Right cardiac atrium (tissue), 5 donors: ENCODE data around the gene POU3F1. TPM values are rescaled to one million over a fixed set of nuclear protein-coding genes. Genes with fewer than 3 reads are reported as not detected.

Experiments
- ATAC-seq, 2 donors: fragments of 200-7000 bp; cut with Tn5 transposase; one replicate each; pipeline versions ENCODE4 v1.8.0 to v1.9.1; 2020; ENCODE audit warnings: moderate library complexity in 2 of 2, mild to moderate bottlenecking in 1 of 2
- DNase-seq, 3 donors: peaks; one replicate each; pipeline ENCODE4 v3.0.0-alpha.2; 2020
- H3K27ac ChIP-seq: one replicate; pipeline ENCODE4 v1.5.1; 2013; ENCODE audit warnings: mild to moderate bottlenecking, low read length, control low read depth, moderate library complexity
- H3K27me3 ChIP-seq: one replicate; pipeline ENCODE4 v1.6.1; 2013; ENCODE audit not compliant: control insufficient read depth, insufficient read depth
- H3K4me1 ChIP-seq: one replicate; pipeline ENCODE4 v1.6.1; 2013; ENCODE audit warnings: low read length; ENCODE audit not compliant: control insufficient read depth, insufficient read depth
- H3K4me3 ChIP-seq: one replicate; pipeline ENCODE4 v1.5.1; 2013; ENCODE audit warnings: low read length, control low read depth
- H3K9me3 ChIP-seq: one replicate; pipeline ENCODE4 v1.6.1; 2013; ENCODE audit warnings: low read length; ENCODE audit not compliant: control insufficient read depth
- WGBS: extraction: QIAGEN DNeasy Blood & Tissue Kit; methylation state at CpG from one replicate; pipeline ENCODE4 v1.1.7; 2013; 5-methylcytosine and 5-hydroxymethylcytosine counted together
- intact Hi-C, 4 donors: fragments of 100-400 bp; cut with DNase I; formaldehyde crosslinking; loops; one replicate each; pipeline versions ENCODE4 v1.11.0 to v1.14.0; 2022 to 2023
- polyA plus RNA-seq: library from polyadenylated mRNA; stranded (reverse); fragments of 200-250 nt; gene quantifications from one replicate; pipeline ENCODE4 v1.2.3, GENCODE V29; 2013
- total RNA-seq, 4 donors: library from RNA; stranded (reverse); fragmentation: NEBNext Ultra II Directional; extraction: Animal tissue kit (Norgen Biotek cat#: 25700); gene quantifications; one replicate each; pipeline ENCODE4 v1.2.1, GENCODE V29; 2021
- donor health status: healthy with polysubstance abuse.
- donor health status: DM: no; HTN: yes; CAD: no.
- donor health status: DM: no; HTN: no; CAD: no.
- donor health status: DM: no; HTN: yes; CAD: no; lungs with severe emphysema.
- donor health status: DM: yes; HTN: yes; CAD: no.

Gene POU3F1
- total and polyA plus RNA-seq, 5 donors, result 0.07 to 0.17 (median 0.13) TPM; not detected in 1

GRCh38 chr1:38009841-38010180, 36.8 kb downstream of the POU3F1 start:
- ATAC-seq (no peak), DNase-seq (no peak)
- Histone ChIP-seq H3K4me3 (no peak overlapping the region), H3K9me3 (no peaks in the 10 kb centered on the region), H3K27me3 (no peaks in the 10 kb centered on the region), H3K27ac (no peak overlapping the region), H3K4me1 (peaks cover 3% of the 10 kb centered on the region)
- WGBS, result 87% methylated on average over 6 of the region's 6 CpGs
- intact Hi-C loops, result no loop called here

- intact Hi-C loops, result no loop called here
- Histone ChIP-seq H3K9me3 (no peaks in the 10 kb centered on the region), H3K4me3 (no peak overlapping the region), H3K27me3 (no peaks in the 10 kb centered on the region), H3K4me1 (peaks cover 3% of the 10 kb centered on the region), H3K27ac (no peak overlapping the region)
- peak in 1 of 2 donors; percentile 5 for ATAC-seq
- DNase-seq, result no peak
- 75% methylated on average over 8 of the region's 8 CpGs for WGBS
These were observed 37.3 kb downstream of the POU3F1 start for GRCh38 chr1:38009088-38009840.

GRCh38 chr1:38006008-38006828, 40.4 kb downstream of the POU3F1 start:
- Histone ChIP-seq H3K9me3 (no peaks in the 10 kb centered on the region), H3K27me3 (no peaks in the 10 kb centered on the region), H3K4me1 (peaks cover 10% of the 10 kb centered on the region), H3K4me3 (no peak overlapping the region), H3K27ac (peak overlapping the region; percentile 32)
- intact Hi-C loops, result no loop called here
- DNase-seq (peak in 1 of 3 donors; percentile 77), ATAC-seq (peak; percentile 22 to 24)
- WGBS, result 56% methylated on average over 12 of the region's 12 CpGs

- no peaks in the 10 kb centered on the region for H3K9me3 ChIP-seq
- H3K27ac ChIP-seq, result peak within 1 kb of the TSS; percentile 72
- 3% methylated on average over 83 of the region's 83 CpGs for WGBS
- H3K27me3 ChIP-seq, result no peaks in the 10 kb centered on the region
- DNase-seq (peak; percentile 70 to 91 (median 90)), ATAC-seq (peak; percentile 60 to 77)
- peaks cover 17% of the 10 kb centered on the region for H3K4me1 ChIP-seq
- H3K4me3 ChIP-seq, result peak within 1 kb of the TSS; percentile 98
- intact Hi-C loops, result no loop called here
These were observed 41.2 kb downstream of the POU3F1 start, which contains the start of gene FHL3 for GRCh38 chr1:38005195-38006007. TSS of gene FHL3 (minus strand) at chr1:38005514. CDS start at chr1:37999412, 6,102 bp downstream.

- Histone ChIP-seq H3K4me3 (peak overlapping the region; percentile 98), H3K27ac (peak overlapping the region; percentile 25), H3K27me3 (no peaks in the 10 kb centered on the region), H3K4me1 (peaks cover 23% of the 10 kb centered on the region), H3K9me3 (no peaks in the 10 kb centered on the region)
- ATAC-seq (no peak), DNase-seq (no peak)
- WGBS, result 9% methylated on average over 26 of the region's 26 CpGs
- intact Hi-C loops, result no loop called here
These were observed 42.1 kb downstream of the POU3F1 start for GRCh38 chr1:38004284-38005108.

GRCh38 chr1:38003261-38004250, 43.0 kb downstream of the POU3F1 start:
- DNase-seq, result no peak
- 65% methylated on average over 8 of the region's 8 CpGs for WGBS
- Histone ChIP-seq H3K27me3 (no peaks in the 10 kb centered on the region), H3K27ac (no peak overlapping the region), H3K4me3 (peak overlapping the region; percentile 98), H3K9me3 (no peaks in the 10 kb centered on the region), H3K4me1 (peaks cover 26% of the 10 kb centered on the region)
- ATAC-seq, result no peak
- intact Hi-C loops, result no loop called here

GRCh38 chr1:38000529-38001455, 45.8 kb downstream of the POU3F1 start:
- Histone ChIP-seq H3K27ac (peak overlapping the region; percentile 96), H3K4me3 (no peak overlapping the region), H3K9me3 (no peaks in the 10 kb centered on the region), H3K27me3 (no peaks in the 10 kb centered on the region), H3K4me1 (peaks cover 26% of the 10 kb centered on the region)
- WGBS, result 37% methylated on average over 13 of the region's 13 CpGs
- ATAC-seq, result peak in 1 of 2 donors; percentile 36
- DNase-seq, result peak in 2 of 3 donors; percentile 53 to 70
- intact Hi-C loops, result no loop called here

- Histone ChIP-seq H3K27ac (peak overlapping the region; percentile 96), H3K27me3 (no peaks in the 10 kb centered on the region), H3K4me3 (no peak overlapping the region), H3K4me1 (peaks cover 26% of the 10 kb centered on the region), H3K9me3 (no peaks in the 10 kb centered on the region)
- intact Hi-C loops, result no loop called here
- 34% methylated on average over 2 of the region's 2 CpGs for WGBS
- no peak for DNase-seq
- ATAC-seq, result no peak
These were observed 46.4 kb downstream of the POU3F1 start for GRCh38 chr1:38000233-38000528.
